Epithelial cell of prostate (primary cell): Measurements from ENCODE around the gene CA9.
"Not testable (repeated sequence)": the region's sequence is repeated elsewhere in the genome, so short reads cannot be mapped to it uniquely, and the experiment has no call there.

Source experiments
- DNase-seq: peaks from one replicate; pipeline ENCODE4 v3.0.0-alpha.2; 2011; ENCODE audit warnings: low read depth, low spot score
- H3K27ac ChIP-seq: fragments of 450-650 bp; 2 replicates; pipeline ENCODE4 v1.5.1; 2017; ENCODE audit warnings: mild to moderate bottlenecking

Gene CA9

GRCh38 chr9:35673132-35674024 is at the start of gene CA9:
CA9 (plus strand) TSS chr9:35673928; CDS start chr9:35673960, 32 bp downstream.
- H3K27ac ChIP-seq, result peak within 1 kb of the TSS; percentile 15
- DNase-seq, result no peak

GRCh38 chr9:35627575-35627974 is 46.2 kb upstream of the CA9 start:
- no peak overlapping the region for H3K27ac ChIP-seq
- DNase-seq, result no peak

GRCh38 chr9:35628389-35628991 is 45.2 kb upstream of the CA9 start:
- no peak overlapping the region for H3K27ac ChIP-seq
- DNase-seq, result no peak

GRCh38 chr9:35629597-35629996 is 44.1 kb upstream of the CA9 start:
- no peak for DNase-seq
- no peak overlapping the region for H3K27ac ChIP-seq

GRCh38 chr9:35635730-35636129 is 38.0 kb upstream of the CA9 start:
- H3K27ac ChIP-seq, result no peak overlapping the region
- DNase-seq, result no peak

GRCh38 chr9:35636135-35636876 is 37.4 kb upstream of the CA9 start:
- no peak for DNase-seq
- no peak overlapping the region for H3K27ac ChIP-seq

GRCh38 chr9:35636877-35637246 is 36.9 kb upstream of the CA9 start:
- DNase-seq, H3K27ac ChIP-seq: not testable (repeated sequence)

- not testable (repeated sequence) for H3K27ac ChIP-seq
Measured at GRCh38 chr9:35637427-35637955, 36.2 kb upstream of the CA9 start.

GRCh38 chr9:35638751-35639150 is 35.0 kb upstream of the CA9 start:
- H3K27ac ChIP-seq, DNase-seq: not testable (repeated sequence)

More at GRCh38 chr9:35637427-35637955, 36.2 kb upstream of the CA9 start:
- not testable (repeated sequence) for DNase-seq

GRCh38 chr9:35639225-35639624 is 34.5 kb upstream of the CA9 start:
- not testable (repeated sequence) for H3K27ac ChIP-seq, DNase-seq

- H3K27ac ChIP-seq, result no peak overlapping the region
- no peak for DNase-seq
Measured at GRCh38 chr9:35639631-35640030, 34.1 kb upstream of the CA9 start.

- not testable (repeated sequence) for DNase-seq, H3K27ac ChIP-seq
Measured at GRCh38 chr9:35640431-35640830, 33.3 kb upstream of the CA9 start.

- DNase-seq, H3K27ac ChIP-seq: not testable (repeated sequence)
Measured at GRCh38 chr9:35641478-35641877, 32.2 kb upstream of the CA9 start.

- no peak overlapping the region for H3K27ac ChIP-seq
- no peak for DNase-seq
Measured at GRCh38 chr9:35643046-35643445, 30.7 kb upstream of the CA9 start.

GRCh38 chr9:35645736-35646135 is 28.0 kb upstream of the CA9 start:
- peak overlapping the region; percentile 74 for H3K27ac ChIP-seq

GRCh38 chr9:35646153-35646532 is 27.6 kb upstream of the CA9 start:
- peak overlapping the region; percentile 74 for H3K27ac ChIP-seq
- DNase-seq, result no peak

More at GRCh38 chr9:35645736-35646135, 28.0 kb upstream of the CA9 start:
- DNase-seq, result not testable (repeated sequence)

- H3K27ac ChIP-seq, result peak overlapping the region; percentile 74
- no peak for DNase-seq
Measured at GRCh38 chr9:35646533-35647265, 27.0 kb upstream of the CA9 start.

GRCh38 chr9:35649431-35650340 is 24.0 kb upstream of the CA9 start:
- no peak for DNase-seq
- no peak overlapping the region for H3K27ac ChIP-seq
